Activated T-helper 1 cell treated with anti-CD3 and anti-CD28 coated beads, Interleukin-12 subunit alpha, Interleukin-12 subunit beta, Interleukin-2, Interleukin-4 antibody, amounts not matched to agents 30 ng/mL and 10 ng/mL and 1 ng/mL, durations not matched to agents 14 hours and 24 hours and 36 hours (primary cell): ENCODE results near the gene FBXW7. TPM values are rescaled to one million over a fixed set of nuclear protein-coding genes. Genes with fewer than 3 reads are reported as not detected.

Experiments
- DNase-seq: peaks from one replicate; pipeline ENCODE4 v3.0.0; 2021; ENCODE audit warnings: low spot score
- H3K27ac Mint-ChIP-seq: one replicate; pipeline ENCODE4 v1.8.0; 2021; ENCODE audit warnings: mild to moderate bottlenecking, mixed read lengths
- H3K27me3 Mint-ChIP-seq: one replicate; pipeline ENCODE4 v1.8.0; 2022; ENCODE audit warnings: mild to moderate bottlenecking, moderate library complexity, mixed read lengths; ENCODE audit not compliant: insufficient read depth
- H3K36me3 Mint-ChIP-seq: one replicate; pipeline ENCODE4 v1.8.0; 2021; ENCODE audit warnings: low read depth, mixed read lengths
- H3K4me1 Mint-ChIP-seq: one replicate; pipeline ENCODE4 v1.8.0; 2021; ENCODE audit warnings: low read depth, mixed read lengths
- H3K4me3 Mint-ChIP-seq: one replicate; pipeline ENCODE4 v1.8.0; 2021; ENCODE audit warnings: mild to moderate bottlenecking, moderate library complexity, mixed read lengths
- H3K9me3 Mint-ChIP-seq: one replicate; pipeline ENCODE4 v1.8.0; 2021; ENCODE audit warnings: mixed read lengths
- intact Hi-C: fragments of 100-400 bp; cut with micrococcal nuclease; formaldehyde crosslinking; loops from one replicate; pipeline ENCODE4 v1.15.1; 2024
- total RNA-seq: library from RNA; stranded (reverse); gene quantifications from 2 replicates; pipeline ENCODE4 v1.2.3, GENCODE V29; 2022

FBXW7 gene
- total RNA-seq, 1 donor from 2014 or later = 53.3 TPM

GRCh38 chr4:152539556-152540292, 3.8 kb upstream of the FBXW7 start:
- no peaks in the 10 kb centered on the region for H3K9me3 Mint-ChIP-seq
- intact Hi-C loops = loop anchor here (5.0 to 10.0 kb wide), 7 partner anchors 158 to 1525 kb away; partner anchors contain the start of gene LRBA
- H3K36me3 Mint-ChIP-seq = peaks cover 15% of the 10 kb centered on the region
- no peak overlapping the region for H3K4me3 Mint-ChIP-seq
- H3K27me3 Mint-ChIP-seq = no peaks in the 10 kb centered on the region
- peaks cover 32% of the 10 kb centered on the region for H3K4me1 Mint-ChIP-seq
- H3K27ac Mint-ChIP-seq = no peak overlapping the region
- DNase-seq = no peak

- Mint-ChIP-seq H3K27ac (peak overlapping the region; percentile 100), H3K4me3 (peak overlapping the region; percentile 96), H3K9me3 (no peaks in the 10 kb centered on the region), H3K4me1 (peaks cover 47% of the 10 kb centered on the region), H3K36me3 (peaks cover 22% of the 10 kb centered on the region), H3K27me3 (no peaks in the 10 kb centered on the region)
- no peak for DNase-seq
- intact Hi-C loops = loop anchor here (2.0 to 10.0 kb wide), 8 partner anchors 79 to 1523 kb away; partner anchors contain the start of gene LRBA
Observed at GRCh38 chr4:152537881-152538280, 2.0 kb upstream of the FBXW7 start.

- peaks cover 32% of the 10 kb centered on the region for H3K36me3 Mint-ChIP-seq
- peak; percentile 69 for DNase-seq
- H3K4me3 Mint-ChIP-seq = peak overlapping the region; percentile 96
- peaks cover 58% of the 10 kb centered on the region for H3K4me1 Mint-ChIP-seq
- no peaks in the 10 kb centered on the region for H3K27me3 Mint-ChIP-seq
- intact Hi-C loops = loop anchor here (1.0 to 10.0 kb wide), 16 partner anchors 18 to 1522 kb away; partner anchors contain the start of genes ARFIP1, GATB, LRBA and RPS3A
- peak overlapping the region; percentile 100 for H3K27ac Mint-ChIP-seq
- no peaks in the 10 kb centered on the region for H3K9me3 Mint-ChIP-seq
Observed at GRCh38 chr4:152536545-152537182, 772 bp upstream of the FBXW7 start.

- no peak for DNase-seq
- Mint-ChIP-seq H3K27ac (peak overlapping the region; percentile 100), H3K27me3 (no peaks in the 10 kb centered on the region), H3K4me3 (peak overlapping the region; percentile 96), H3K4me1 (peaks cover 69% of the 10 kb centered on the region), H3K36me3 (peaks cover 39% of the 10 kb centered on the region), H3K9me3 (no peaks in the 10 kb centered on the region)
- intact Hi-C loops = loop anchor here (2.0 to 10.0 kb wide), 8 partner anchors 15 to 1521 kb away; partner anchors contain the start of gene LRBA
Observed at GRCh38 chr4:152535360-152535902, 461 bp downstream of the FBXW7 start.

- peaks cover 72% of the 10 kb centered on the region for H3K4me1 Mint-ChIP-seq
- peaks cover 40% of the 10 kb centered on the region for H3K36me3 Mint-ChIP-seq
- no peaks in the 10 kb centered on the region for H3K27me3 Mint-ChIP-seq
- H3K9me3 Mint-ChIP-seq = no peaks in the 10 kb centered on the region
- intact Hi-C loops = loop anchor here (2.0 to 10.0 kb wide), 8 partner anchors 14 to 1520 kb away; partner anchors contain the start of gene LRBA
- peak overlapping the region; percentile 87 for H3K27ac Mint-ChIP-seq
- DNase-seq = peak; percentile 52
- peak overlapping the region; percentile 99 for H3K4me3 Mint-ChIP-seq
Observed at GRCh38 chr4:152534541-152535359, 1.1 kb downstream of the FBXW7 start.

- no peak overlapping the region for H3K4me3 Mint-ChIP-seq
- H3K36me3 Mint-ChIP-seq = peaks cover 27% of the 10 kb centered on the region
- intact Hi-C loops = loop anchor here (10.0 kb wide), 4 partner anchors 277 to 1517 kb away; partner anchors contain the start of gene LRBA
- DNase-seq = no peak
- H3K27ac Mint-ChIP-seq = no peak overlapping the region
- H3K9me3 Mint-ChIP-seq = no peaks in the 10 kb centered on the region
- H3K27me3 Mint-ChIP-seq = no peaks in the 10 kb centered on the region
- H3K4me1 Mint-ChIP-seq = peaks cover 49% of the 10 kb centered on the region
Observed at GRCh38 chr4:152531479-152531878, 4.4 kb downstream of the FBXW7 start.

GRCh38 chr4:152530600-152530999, 5.3 kb downstream of the FBXW7 start:
- Mint-ChIP-seq H3K27me3 (no peaks in the 10 kb centered on the region), H3K27ac (no peak overlapping the region), H3K36me3 (peaks cover 31% of the 10 kb centered on the region), H3K4me3 (no peak overlapping the region), H3K9me3 (no peaks in the 10 kb centered on the region), H3K4me1 (peaks cover 55% of the 10 kb centered on the region)
- no peak for DNase-seq
- intact Hi-C loops = loop anchor here (10.0 kb wide), 4 partner anchors 276 to 1516 kb away; partner anchors contain the start of gene LRBA

- H3K4me1 Mint-ChIP-seq = peaks cover 60% of the 10 kb centered on the region
- DNase-seq = no peak
- H3K36me3 Mint-ChIP-seq = peaks cover 34% of the 10 kb centered on the region
- intact Hi-C loops = loop anchor here (10.0 kb wide), 4 partner anchors 275 to 1515 kb away; partner anchors contain the start of gene LRBA
- no peaks in the 10 kb centered on the region for H3K9me3 Mint-ChIP-seq
- no peaks in the 10 kb centered on the region for H3K27me3 Mint-ChIP-seq
- H3K4me3 Mint-ChIP-seq = no peak overlapping the region
- no peak overlapping the region for H3K27ac Mint-ChIP-seq
Observed at GRCh38 chr4:152529880-152530279, 6.0 kb downstream of the FBXW7 start.

GRCh38 chr4:152528060-152528459, 7.8 kb downstream of the FBXW7 start:
- H3K4me1 Mint-ChIP-seq = peaks cover 63% of the 10 kb centered on the region
- DNase-seq = no peak
- H3K9me3 Mint-ChIP-seq = no peaks in the 10 kb centered on the region
- no peak overlapping the region for H3K27ac Mint-ChIP-seq
- peaks cover 26% of the 10 kb centered on the region for H3K36me3 Mint-ChIP-seq
- no peaks in the 10 kb centered on the region for H3K27me3 Mint-ChIP-seq
- H3K4me3 Mint-ChIP-seq = no peak overlapping the region
- intact Hi-C loops = no loop called here

GRCh38 chr4:152525878-152526277, 10.0 kb downstream of the FBXW7 start:
- H3K4me3 Mint-ChIP-seq = no peak overlapping the region
- no peak overlapping the region for H3K27ac Mint-ChIP-seq
- no peaks in the 10 kb centered on the region for H3K27me3 Mint-ChIP-seq
- H3K9me3 Mint-ChIP-seq = no peaks in the 10 kb centered on the region
- H3K36me3 Mint-ChIP-seq = peaks cover 20% of the 10 kb centered on the region
- intact Hi-C loops = no loop called here
- no peak for DNase-seq
- peaks cover 62% of the 10 kb centered on the region for H3K4me1 Mint-ChIP-seq

- intact Hi-C loops = no loop called here
- H3K27me3 Mint-ChIP-seq = no peaks in the 10 kb centered on the region
- H3K4me3 Mint-ChIP-seq = peak overlapping the region; percentile 11
- H3K9me3 Mint-ChIP-seq = no peaks in the 10 kb centered on the region
- peaks cover 22% of the 10 kb centered on the region for H3K36me3 Mint-ChIP-seq
- DNase-seq = no peak
- H3K4me1 Mint-ChIP-seq = peaks cover 54% of the 10 kb centered on the region
- H3K27ac Mint-ChIP-seq = no peak overlapping the region
Observed at GRCh38 chr4:152524427-152524826, 11.5 kb downstream of the FBXW7 start.

GRCh38 chr4:152523731-152524130, 12.2 kb downstream of the FBXW7 start:
- Mint-ChIP-seq H3K36me3 (peaks cover 22% of the 10 kb centered on the region), H3K27me3 (no peaks in the 10 kb centered on the region), H3K9me3 (no peaks in the 10 kb centered on the region), H3K4me1 (peaks cover 54% of the 10 kb centered on the region), H3K4me3 (no peak overlapping the region), H3K27ac (no peak overlapping the region)
- intact Hi-C loops = no loop called here
- DNase-seq = no peak
